ENCODE data around the gene HLA-G. TPM values are rescaled to one million over a fixed set of nuclear protein-coding genes. Genes with fewer than 3 reads are reported as not detected.
"Not testable (repeated sequence)": the region's sequence is repeated elsewhere in the genome, so short reads cannot be mapped to it uniquely, and the experiment has no call there.

HLA-G gene
- polyA plus RNA-seq (0.84 to 1.9 TPM (median 0.89 TPM) in 3 replicates), polyA minus RNA-seq (0.10 to 1.7 TPM in 2 of 3 replicates, not detected in the other)
- polyA plus RNA-seq (2011; ENCODE audit: low read depth), result 9.7 TPM
- polyA plus RNA-seq (2011; cell fraction: cytosol; rRNA removed), result 0.65 and 0.68 TPM in 2 replicates
- polyA plus RNA-seq (2011; cell fraction: nucleus; rRNA removed), result 2.3 and 3.8 TPM in 2 replicates
- polyA plus RNA-seq (2012; ENCODE audit: low replicate concordance), result 1.0 and 10.0 TPM in 2 replicates
- not detected for polyA minus RNA-seq (2011; cell fraction: cytosol; rRNA and poly(A)+ RNA removed)
- polyA minus RNA-seq (2011; cell fraction: nucleus; rRNA and poly(A)+ RNA removed), result 0.70 and 0.74 TPM in 2 replicates

DNA sequence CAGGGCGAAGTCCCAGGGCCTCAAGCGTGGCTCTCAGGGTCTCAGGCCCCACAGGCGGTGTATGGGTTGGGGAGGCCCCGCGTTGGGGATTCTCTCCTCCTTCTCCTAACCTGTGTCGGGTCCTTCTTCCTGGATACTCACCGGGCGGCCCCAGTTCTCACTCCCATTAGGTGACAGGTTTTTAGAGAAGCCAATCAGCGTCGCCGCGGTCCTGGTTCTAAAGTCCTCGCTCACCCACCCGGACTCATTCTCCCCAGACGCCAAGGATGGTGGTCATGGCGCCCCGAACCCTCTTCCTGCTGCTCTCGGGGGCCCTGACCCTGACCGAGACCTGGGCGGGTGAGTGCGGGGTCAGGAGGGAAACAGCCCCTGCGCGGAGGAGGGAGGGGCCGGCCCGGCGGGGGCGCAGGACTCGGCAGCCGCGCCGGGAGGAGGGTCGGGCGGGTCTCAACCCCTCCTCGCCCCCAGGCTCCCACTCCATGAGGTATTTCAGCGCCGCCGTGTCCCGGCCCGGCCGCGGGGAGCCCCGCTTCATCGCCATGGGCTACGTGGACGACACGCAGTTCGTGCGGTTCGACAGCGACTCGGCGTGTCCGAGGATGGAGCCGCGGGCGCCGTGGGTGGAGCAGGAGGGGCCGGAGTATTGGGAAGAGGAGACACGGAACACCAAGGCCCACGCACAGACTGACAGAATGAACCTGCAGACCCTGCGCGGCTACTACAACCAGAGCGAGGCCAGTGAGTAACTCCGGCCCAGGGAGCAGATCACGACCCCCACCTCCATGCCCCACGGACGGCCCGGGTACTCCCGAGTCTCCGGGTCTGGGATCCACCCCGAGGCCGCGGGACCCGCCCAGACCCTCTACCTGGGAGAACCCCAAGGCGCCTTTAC, at the start of gene HLA-G:
TSS of gene HLA-G (plus strand) at position 247 of the 892 bp plus-strand sequence. CDS start at position 267, 20 bp downstream.
- FAIRE-seq, result no peak
- Histone ChIP-seq H3K27ac (ENCODE audit: control insufficient read depth, insufficient read depth, low read length) (no peak within 1 kb of the TSS), H3K4me1 (ENCODE audit: control insufficient read depth, extremely low read depth, insufficient read depth, low read length) (peaks cover 6% of the 10 kb centered on the region), H3K27me3 (ENCODE audit: control insufficient read depth, extremely low read depth, insufficient read depth, low read length) (peaks cover 11% of the 10 kb centered on the region), H3K9me3 (ENCODE audit: control insufficient read depth, low read depth, low read length) (no peaks in the 10 kb centered on the region), H3K4me3 (ENCODE audit: control insufficient read depth in 2 of 3, extremely low read depth in 1 of 3, insufficient read depth in 2 of 3, low read depth in 1 of 3, low read length in 3 of 3) (peak within 1 kb of the TSS in 1 of 3 experiments; percentile 7), H3K4me2 (ENCODE audit: control insufficient read depth, extremely low read depth, insufficient read depth, low read depth, low read length) (peak within 1 kb of the TSS; percentile 58), H3K36me3 (ENCODE audit: control insufficient read depth in 2 of 2, extremely low read depth in 1 of 2, insufficient read depth in 2 of 2, low read length in 2 of 2) (no peaks in the 10 kb centered on the region), H4K20me1 (ENCODE audit: control insufficient read depth, extremely low read depth, insufficient read depth, low read length) (no peaks in the 10 kb centered on the region), H3K9me1 (ENCODE audit: control insufficient read depth, extremely low read depth, insufficient read depth, low read length) (no peaks in the 10 kb centered on the region), H3K9ac (ENCODE audit: control insufficient read depth, extremely low read depth, insufficient read depth, low read length) (no peak within 1 kb of the TSS), H3K79me2 (ENCODE audit: control insufficient read depth, insufficient read depth, low read length) (no peaks in the 10 kb centered on the region), H2AFZ (ENCODE audit: control insufficient read depth, low read length) (peak within 1 kb of the TSS; percentile 56)
- DNase-seq (ENCODE audit: low read depth, low spot score), result no peak
- TF ChIP-seq, protein P1, sequence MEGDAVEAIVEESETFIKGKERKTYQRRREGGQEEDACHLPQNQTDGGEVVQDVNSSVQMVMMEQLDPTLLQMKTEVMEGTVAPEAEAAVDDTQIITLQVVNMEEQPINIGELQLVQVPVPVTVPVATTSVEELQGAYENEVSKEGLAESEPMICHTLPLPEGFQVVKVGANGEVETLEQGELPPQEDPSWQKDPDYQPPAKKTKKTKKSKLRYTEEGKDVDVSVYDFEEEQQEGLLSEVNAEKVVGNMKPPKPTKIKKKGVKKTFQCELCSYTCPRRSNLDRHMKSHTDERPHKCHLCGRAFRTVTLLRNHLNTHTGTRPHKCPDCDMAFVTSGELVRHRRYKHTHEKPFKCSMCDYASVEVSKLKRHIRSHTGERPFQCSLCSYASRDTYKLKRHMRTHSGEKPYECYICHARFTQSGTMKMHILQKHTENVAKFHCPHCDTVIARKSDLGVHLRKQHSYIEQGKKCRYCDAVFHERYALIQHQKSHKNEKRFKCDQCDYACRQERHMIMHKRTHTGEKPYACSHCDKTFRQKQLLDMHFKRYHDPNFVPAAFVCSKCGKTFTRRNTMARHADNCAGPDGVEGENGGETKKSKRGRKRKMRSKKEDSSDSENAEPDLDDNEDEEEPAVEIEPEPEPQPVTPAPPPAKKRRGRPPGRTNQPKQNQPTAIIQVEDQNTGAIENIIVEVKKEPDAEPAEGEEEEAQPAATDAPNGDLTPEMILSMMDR (optimal IDR thresholded peaks at IDR 0.05 in 1 of 3, IDR thresholded peaks at IDR 0.05 in 1 of 3, conservative IDR thresholded peaks at IDR 0.05 in 1 of 3; ENCODE audit: extremely low read depth in 1 of 3, insufficient read depth in 2 of 3, low read length in 3 of 3), result peak in 1 of 3 experiments; percentile 3
- peak; percentile 44 for TF ChIP-seq EZH2 (IDR thresholded peaks at IDR 0.05; ENCODE audit: low read length)
- dilution Hi-C loops (cut with MboI; ENCODE audit: extremely low pct_ligation_motif_present, low sequenced_read_pairs), result no loop called here

GRCh38 chr6:29780019-29780698, 47.5 kb upstream of the HLA-G start:
- H3K27ac ChIP-seq (ENCODE audit: control insufficient read depth, insufficient read depth, low read length); H3K27me3 ChIP-seq (ENCODE audit: control insufficient read depth, extremely low read depth, insufficient read depth, low read length); H3K9ac ChIP-seq (ENCODE audit: control insufficient read depth, extremely low read depth, insufficient read depth, low read length); H3K9me3 ChIP-seq (ENCODE audit: control insufficient read depth, low read depth, low read length); H2AFZ ChIP-seq (ENCODE audit: control insufficient read depth, low read length); H3K36me3 ChIP-seq (ENCODE audit: control insufficient read depth in 2 of 2, extremely low read depth in 1 of 2, insufficient read depth in 2 of 2, low read length in 2 of 2); H3K79me2 ChIP-seq (ENCODE audit: control insufficient read depth, insufficient read depth, low read length); H3K4me2 ChIP-seq (ENCODE audit: control insufficient read depth, extremely low read depth, insufficient read depth, low read depth, low read length); H3K4me1 ChIP-seq (ENCODE audit: control insufficient read depth, extremely low read depth, insufficient read depth, low read length); FAIRE-seq; H4K20me1 ChIP-seq (ENCODE audit: control insufficient read depth, extremely low read depth, insufficient read depth, low read length); H3K4me3 ChIP-seq (ENCODE audit: control insufficient read depth in 2 of 3, extremely low read depth in 1 of 3, insufficient read depth in 2 of 3, low read depth in 1 of 3, low read length in 3 of 3); dilution Hi-C loops (cut with MboI; ENCODE audit: extremely low pct_ligation_motif_present, low sequenced_read_pairs); DNase-seq (ENCODE audit: low read depth, low spot score); H3K9me1 ChIP-seq (ENCODE audit: control insufficient read depth, extremely low read depth, insufficient read depth, low read length): not testable (repeated sequence)
